ENCODE measurements around the gene ARHGEF3.

GRCh38 chr3:56776556-56776950 lies 25.2 kb downstream of the ARHGEF3 start:
- no peak for TF ChIP-seq CTCF (IDR thresholded peaks at IDR 0.05)
- no peak for TF ChIP-seq POLR2A (IDR thresholded peaks at IDR 0.05)

Measured in uterus (tissue), 2 donors.